Measurements from ENCODE around the gene FNTB. TPM values are rescaled to one million over a fixed set of nuclear protein-coding genes. Genes with fewer than 3 reads are reported as not detected.

Gene FNTB
- total and polyA plus RNA-seq, 9 of the 15 experiments (the other 6 are each of a cell fraction or from before 2014, with no cell fraction given) = 6.9 to 23.2 (median 12.2) TPM

GRCh38 chr14:64951291-64951690 is 35.4 kb upstream of the FNTB start:
- ATAC-seq = no peak
- intact Hi-C loops (cut with micrococcal nuclease) (no loop called here), in situ Hi-C loops (cut with MboI) (no loop called here)
- no peaks in the 10 kb centered on the region for H3K9me1 ChIP-seq (ENCODE audit: control insufficient read depth, insufficient read depth, low read length)
- H3K36me3 ChIP-seq (ENCODE audit: control insufficient read depth, insufficient read depth, low read length) = no peaks in the 10 kb centered on the region
- TF ChIP-seq NFRKB (IDR thresholded peaks at IDR 0.05; ENCODE audit: low read depth) (no peak), SAFB2 (IDR thresholded peaks at IDR 0.05; ENCODE audit: borderline replicate concordance, low read depth, low read length, severe bottlenecking) (no peak), HBP1 (CRISPR knock-in tag; IDR thresholded peaks at IDR 0.05) (no peak), USF1 (CRISPR knock-in tag; IDR thresholded peaks at IDR 0.05) (no peak), GTF3C2 (IDR thresholded peaks at IDR 0.05; ENCODE audit: borderline replicate concordance, extremely low read depth, insufficient read length) (no peak), MYC (IDR thresholded peaks at IDR 0.05; ENCODE audit: low read depth, low read length) (no peak), MYC (CRISPR knock-in tag; IDR thresholded peaks at IDR 0.05; ENCODE audit: borderline replicate concordance, low read depth) (no peak), EZH2 (IDR thresholded peaks at IDR 0.05; ENCODE audit: borderline replicate concordance, low read depth, low read length) (no peak), NRF1 (conservative IDR thresholded peaks at IDR 0.05 in 1 of 2, IDR thresholded peaks at IDR 0.05 in 1 of 2) (no peak), XRCC3 (IDR thresholded peaks at IDR 0.05) (no peak), USF2 (CRISPR knock-in tag; IDR thresholded peaks at IDR 0.05) (no peak), EHMT2 (IDR thresholded peaks at IDR 0.05) (no peak), SAFB (IDR thresholded peaks at IDR 0.05; ENCODE audit: borderline replicate concordance, low read depth, low read length) (no peak), SRSF9 (IDR thresholded peaks at IDR 0.05; ENCODE audit: borderline replicate concordance, low read depth, low read length) (no peak), BRCA1 (IDR thresholded peaks at IDR 0.05) (no peak), BRCA1 (CRISPR knock-in tag; IDR thresholded peaks at IDR 0.05) (no peak)
- H3K9me3 ChIP-seq (replicated peaks; ENCODE audit: control insufficient read depth, insufficient read depth, low read depth, low read length) = no peaks in the 10 kb centered on the region
- CTCF ChIA-PET (ENCODE audit: low intra/inter-chr PET ratio) = no interaction called here
- no peaks in the 10 kb centered on the region for H3K79me2 ChIP-seq (ENCODE audit: control insufficient read depth, insufficient read depth, low read length)
- no peak overlapping the region for H3K4me2 ChIP-seq (ENCODE audit: insufficient read depth, low read length)
- POLR2A ChIA-PET = interaction anchor here (0.6 to 1.5 kb wide), 3 partner anchors 14 to 69 kb away, joined by 3 to 4 read pairs (median 3); no protein-coding TSS in a partner anchor
- no TSS peak for BruUV-seq (replicated peaks)
- H3K9ac ChIP-seq (ENCODE audit: insufficient read depth in 1 of 2, low read depth in 2 of 2, low read length in 2 of 2) = no peak overlapping the region
- H3K27me3 ChIP-seq (ENCODE audit: control insufficient read depth in 2 of 2, insufficient read depth in 2 of 2, low read length in 2 of 2) = no peaks in the 10 kb centered on the region
- FAIRE-seq = no peak
- no peak overlapping the region for H2AFZ ChIP-seq (ENCODE audit: low read depth, low read length)
- 81% methylated on average over 4 of the region's 8 CpGs for WGBS (ENCODE audit: insufficient coverage, low coverage, missing lambda C conversion rate)
- H3K4me3 ChIP-seq = no peak overlapping the region
- H3K4me1 ChIP-seq (replicated peaks in 1 of 2; ENCODE audit: control insufficient read depth in 2 of 2, insufficient read depth in 2 of 2, low read length in 2 of 2) = peaks cover 0 to 3% of the 10 kb centered on the region in 2 experiments; a peak in 3 of 5 replicates
- no peak overlapping the region for H3K27ac ChIP-seq (ENCODE audit: extremely low read depth, low read depth, low read length)
- no peaks in the 10 kb centered on the region for H4K20me1 ChIP-seq (replicated peaks; ENCODE audit: control insufficient read depth, insufficient read depth, low read length)
- DNase-seq (ENCODE audit: extremely low read depth in 1 of 4, low spot score in 3 of 4) = no peak

Data from K562 (cell line).